ENCODE results near the gene SLC8A1. TPM values are rescaled to one million over a fixed set of nuclear protein-coding genes. Genes with fewer than 3 reads are reported as not detected.

The SLC8A1 gene
- total RNA-seq, 1 donor, result 39.1 TPM

- H3K4me3 ChIP-seq (ENCODE audit: low read depth, low read length), result no peak overlapping the region
- TF ChIP-seq CTCF (IDR thresholded peaks at IDR 0.05; ENCODE audit: insufficient read depth, low read length), result no peak
- DNase-seq (ENCODE audit: low read depth), result no peak
Observed at GRCh38 chr2:40330096-40330495, 121.8 kb downstream of the SLC8A1 start.

GRCh38 chr2:40329739-40330030 lies 122.2 kb downstream of the SLC8A1 start:
- no peak for DNase-seq (ENCODE audit: low read depth)
- no peak for TF ChIP-seq CTCF (IDR thresholded peaks at IDR 0.05; ENCODE audit: insufficient read depth, low read length)
- H3K4me3 ChIP-seq (ENCODE audit: low read depth, low read length), result no peak overlapping the region

GRCh38 chr2:40325116-40325515 lies 126.8 kb downstream of the SLC8A1 start:
- DNase-seq (ENCODE audit: low read depth), result no peak

GRCh38 chr2:40324656-40325055 lies 127.2 kb downstream of the SLC8A1 start:
- no peak overlapping the region for H3K4me3 ChIP-seq (ENCODE audit: low read depth, low read length)
- no peak for TF ChIP-seq CTCF (IDR thresholded peaks at IDR 0.05; ENCODE audit: insufficient read depth, low read length)
- no peak for DNase-seq (ENCODE audit: low read depth)

More at GRCh38 chr2:40325116-40325515, 126.8 kb downstream of the SLC8A1 start:
- H3K4me3 ChIP-seq (ENCODE audit: low read depth, low read length), result no peak overlapping the region
- no peak for TF ChIP-seq CTCF (IDR thresholded peaks at IDR 0.05; ENCODE audit: insufficient read depth, low read length)

- TF ChIP-seq CTCF (IDR thresholded peaks at IDR 0.05; ENCODE audit: insufficient read depth, low read length), result no peak
- DNase-seq (ENCODE audit: low read depth), result no peak
- no peak overlapping the region for H3K4me3 ChIP-seq (ENCODE audit: low read depth, low read length)
Observed at GRCh38 chr2:40321822-40322221, 130.1 kb downstream of the SLC8A1 start.

- no peak for TF ChIP-seq CTCF (IDR thresholded peaks at IDR 0.05; ENCODE audit: insufficient read depth, low read length)
- no peak overlapping the region for H3K4me3 ChIP-seq (ENCODE audit: low read depth, low read length)
- no peak for DNase-seq (ENCODE audit: low read depth)
Observed at GRCh38 chr2:40321016-40321623, 130.8 kb downstream of the SLC8A1 start.

GRCh38 chr2:40318921-40319320 lies 133.0 kb downstream of the SLC8A1 start:
- TF ChIP-seq CTCF (IDR thresholded peaks at IDR 0.05; ENCODE audit: insufficient read depth, low read length), result no peak
- H3K4me3 ChIP-seq (ENCODE audit: low read depth, low read length), result no peak overlapping the region
- no peak for DNase-seq (ENCODE audit: low read depth)
